H9 (cell line): ENCODE results near the gene MPP2. TPM values are rescaled to one million over a fixed set of nuclear protein-coding genes. Genes with fewer than 3 reads are reported as not detected.

Experiments used
- DNase-seq: peaks from one replicate; pipeline ENCODE4 v3.0.0-alpha.2; 2017
- H2AFZ ChIP-seq: one replicate; pipeline ENCODE4 v1.6.1; 2013; ENCODE audit warnings: mild to moderate bottlenecking, low read length, control low read depth, moderate library complexity
- H2AK5ac ChIP-seq: 2 replicates; pipeline ENCODE4 v1.6.1; 2013; ENCODE audit warnings: low read length, control low read depth, mixed read lengths; ENCODE audit not compliant: insufficient read length
- H2BK120ac ChIP-seq: one replicate; pipeline ENCODE4 v1.6.1; 2013; ENCODE audit warnings: low read depth, mild to moderate bottlenecking, low read length, control low read depth, inconsistent platforms; ENCODE audit not compliant: poor library complexity, severe bottlenecking
- H2BK12ac ChIP-seq: 2 replicates; pipeline ENCODE4 v1.6.1; 2013; ENCODE audit warnings: low read length, control low read depth, mixed read lengths, low read depth; ENCODE audit not compliant: insufficient read length
- H2BK15ac ChIP-seq: 2 replicates; pipeline ENCODE4 v1.6.1; 2013; ENCODE audit warnings: low read depth, low read length, control low read depth
- H2BK20ac ChIP-seq: one replicate; pipeline ENCODE4 v1.6.1; 2013; ENCODE audit warnings: low read depth, mild to moderate bottlenecking, low read length, control low read depth, inconsistent platforms; ENCODE audit not compliant: poor library complexity, severe bottlenecking
- H2BK5ac ChIP-seq: 2 replicates; pipeline ENCODE4 v1.6.1; 2013; ENCODE audit warnings: low read length, control low read depth, mixed read lengths; ENCODE audit not compliant: insufficient read length
- H3K14ac ChIP-seq: 2 replicates; pipeline ENCODE4 v1.6.1; 2013; ENCODE audit warnings: low read length, control low read depth; ENCODE audit not compliant: insufficient read depth
- H3K18ac ChIP-seq: 2 replicates; pipeline ENCODE4 v1.6.1; 2013; ENCODE audit warnings: low read depth, mild to moderate bottlenecking, mixed read lengths, low read length, control low read depth; ENCODE audit not compliant: insufficient read length
- H3K23ac ChIP-seq: 2 replicates; pipeline ENCODE4 v1.6.1; 2013; ENCODE audit warnings: low read length, control low read depth, mixed read lengths, low read depth; ENCODE audit not compliant: insufficient read length
- H3K23me2 ChIP-seq: 2 replicates; pipeline ENCODE4 v1.6.1; 2013; ENCODE audit warnings: low read depth, mild to moderate bottlenecking, mixed read lengths, low read length, control low read depth; ENCODE audit not compliant: insufficient read length, poor library complexity, severe bottlenecking
- H3K27ac ChIP-seq: 2 replicates; pipeline ENCODE4 v1.5.1; 2013; ENCODE audit warnings: low read length, control low read depth, mixed read lengths, low read depth; ENCODE audit not compliant: insufficient read length
- H3K27me3 ChIP-seq: 2 replicates; pipeline ENCODE4 v1.6.1; 2013; ENCODE audit warnings: low read length, control low read depth, inconsistent platforms; ENCODE audit not compliant: insufficient read depth
- H3K4ac ChIP-seq: 2 replicates; pipeline ENCODE4 v1.6.1; 2013; ENCODE audit warnings: low read depth, mild to moderate bottlenecking, control low read depth, inconsistent platforms, low read length, moderate library complexity
- H3K4me1 ChIP-seq: 2 replicates; pipeline ENCODE4 v1.6.1; 2013; ENCODE audit warnings: low read length, control low read depth, inconsistent platforms; ENCODE audit not compliant: insufficient read depth
- H3K4me2 ChIP-seq: 2 replicates; pipeline ENCODE4 v1.6.1; 2013; ENCODE audit warnings: low read length, control low read depth, mixed read lengths; ENCODE audit not compliant: insufficient read length, insufficient read depth
- H3K56ac ChIP-seq: 2 replicates; pipeline ENCODE4 v1.6.1; 2013; ENCODE audit warnings: low read depth, mild to moderate bottlenecking, mixed read lengths, low read length, control low read depth; ENCODE audit not compliant: insufficient read length
- H3K79me1 ChIP-seq: 2 replicates; pipeline ENCODE4 v1.6.1; 2013; ENCODE audit warnings: low read depth, mild to moderate bottlenecking, moderate library complexity, low read length, control low read depth, inconsistent platforms; ENCODE audit not compliant: insufficient read depth, poor library complexity, severe bottlenecking
- H3K79me2 ChIP-seq: 2 replicates; pipeline ENCODE4 v1.6.1; 2013; ENCODE audit warnings: low read length, control low read depth, inconsistent platforms; ENCODE audit not compliant: insufficient read depth
- H3K9ac ChIP-seq: 2 replicates; pipeline ENCODE4 v1.6.1; 2013; ENCODE audit warnings: low read length, control low read depth, mixed read lengths; ENCODE audit not compliant: insufficient read length; ENCODE audit errors: extremely low read depth
- H3K9me3 ChIP-seq: one replicate; pipeline ENCODE4 v1.6.1; 2013; ENCODE audit warnings: low read depth, low read length, inconsistent platforms; ENCODE audit not compliant: control insufficient read depth
- H3T11ph ChIP-seq: one replicate; pipeline ENCODE4 v1.6.1; 2013; ENCODE audit warnings: mild to moderate bottlenecking, low read length, control low read depth, inconsistent platforms
- H4K20me1 ChIP-seq: one replicate; pipeline ENCODE4 v1.6.1; 2013; ENCODE audit not compliant: control insufficient read depth, insufficient read length, insufficient read depth
- H4K5ac ChIP-seq: 2 replicates; pipeline ENCODE4 v1.6.1; 2013; ENCODE audit warnings: low read depth, mild to moderate bottlenecking, mixed read lengths, low read length, control low read depth; ENCODE audit not compliant: insufficient read length
- H4K8ac ChIP-seq: replicated peaks from 2 replicates; pipeline ENCODE4 v1.6.1; 2013; ENCODE audit warnings: low read length, control low read depth, mixed read lengths, low read depth; ENCODE audit not compliant: insufficient read length
- H4K91ac ChIP-seq: 2 replicates; pipeline ENCODE4 v1.6.1; 2013; ENCODE audit warnings: low read depth, mild to moderate bottlenecking, moderate library complexity, mixed read lengths, low read length, control low read depth; ENCODE audit not compliant: insufficient read length
- H3K27ac Mint-ChIP-seq, 3 experiments: 2 replicates in 2 of 3; 3 replicates in 1 of 3; pipeline ENCODE4 v1.8.0; 2020 to 2021; ENCODE audit warnings: mixed read lengths in 3 of 3, mild to moderate bottlenecking in 1 of 3, moderate library complexity in 1 of 3
- H3K27me3 Mint-ChIP-seq: 2 replicates; pipeline ENCODE4 v1.8.0; 2021; ENCODE audit warnings: low read depth, mild to moderate bottlenecking, moderate library complexity, mixed read lengths
- H3K36me3 Mint-ChIP-seq, 3 experiments: 2 replicates in 2 of 3; 3 replicates in 1 of 3; pipeline ENCODE4 v1.8.0; 2020 to 2021; ENCODE audit warnings: low read depth in 3 of 3, mixed read lengths in 3 of 3; ENCODE audit not compliant: insufficient read depth in 1 of 3
- H3K4me1 Mint-ChIP-seq, 2 experiments: 2 replicates each; pipeline ENCODE4 v1.8.0; 2020; ENCODE audit warnings: mixed read lengths in 2 of 2
- H3K4me3 Mint-ChIP-seq, 2 experiments: 2 replicates in 1 of 2; 3 replicates in 1 of 2; pipeline ENCODE4 v1.8.0; 2020 to 2021; ENCODE audit warnings: mild to moderate bottlenecking in 2 of 2, mixed read lengths in 2 of 2, moderate library complexity in 1 of 2
- H3K9me3 Mint-ChIP-seq, 2 experiments: 2 replicates in 1 of 2; 3 replicates in 1 of 2; pipeline ENCODE4 v1.8.0; 2020; ENCODE audit warnings: mild to moderate bottlenecking in 2 of 2, mixed read lengths in 2 of 2, moderate library complexity in 1 of 2
- CTCF ChIP-seq: fragments of 200-600 bp; sonication (generic); conservative IDR thresholded peaks from 3 replicates; pipeline ENCODE4 v1.8.0; 2021; ENCODE audit warnings: antibody characterized with exemption, mild to moderate bottlenecking
- WGBS: extraction: QIAGEN DNeasy Blood & Tissue Kit; methylation state at CpG from one replicate; pipeline ENCODE4 v1.1.7; 2013; ENCODE audit warnings: missing lambda C conversion rate, low lambda C conversion rate, mixed read lengths; ENCODE audit not compliant: insufficient read length; ENCODE audit errors: extremely low coverage; 5-methylcytosine and 5-hydroxymethylcytosine counted together
- total RNA-seq: library from RNA; stranded (reverse); gene quantifications from 2 replicates; pipeline ENCODE4 v1.2.1, GENCODE V29; 2021

MPP2 gene
- total RNA-seq, 1 experiment from 2014 or later, result 16.3 TPM

- H3K27me3 ChIP-seq, result no peaks in the 10 kb centered on the region
Measured at GRCh38 chr17:43880420-43880991, 26.8 kb downstream of the MPP2 start.

More at GRCh38 chr17:43880420-43880991, 26.8 kb downstream of the MPP2 start:
- Histone ChIP-seq H4K91ac (no peak overlapping the region), H4K20me1 (peaks cover 4% of the 10 kb centered on the region), H2BK5ac (no peak overlapping the region), H4K5ac (no peak overlapping the region), H2AFZ (no peak overlapping the region), H2BK15ac (no peak overlapping the region), H3K79me2 (no peaks in the 10 kb centered on the region), H2BK20ac (no peak overlapping the region), H2BK12ac (no peak overlapping the region), H3K4ac (no peak overlapping the region), H3K79me1 (no peaks in the 10 kb centered on the region), H4K8ac (no peak overlapping the region), H3K23ac (no peak overlapping the region), H3K9ac (no peak overlapping the region), H3K4me1 (peaks cover 3% of the 10 kb centered on the region; the same call in 1 of the 2 replicates), H2AK5ac (no peak overlapping the region), H3K27ac (no peak overlapping the region), H3K18ac (no peak overlapping the region), H3K4me2 (no peak overlapping the region), H3K14ac (no peak overlapping the region), H3T11ph (no peak overlapping the region), H2BK120ac (no peak overlapping the region), H3K9me3 (no peaks in the 10 kb centered on the region), H3K56ac (no peak overlapping the region), H3K23me2 (no peaks in the 10 kb centered on the region)
- Mint-ChIP-seq H3K9me3 (no peaks in the 10 kb centered on the region), H3K36me3 (peaks cover 5 to 14% (median 13%) of the 10 kb centered on the region in 3 experiments; a peak in 5 of 7 replicates), H3K4me3 (no peak overlapping the region), H3K27me3 (no peaks in the 10 kb centered on the region; the same call in none of the 2 replicates), H3K4me1 (peaks cover 9 to 14% of the 10 kb centered on the region in 2 experiments), H3K27ac (peak overlapping the region in 1 of 3 experiments; percentile 22; a peak in 1 of 7 replicates)
- DNase-seq, result peak; percentile 80
- no CpG with 5 or more reads among the region's 20 CpGs for WGBS
- TF ChIP-seq CTCF, result peak; percentile 84
